ENCODE results near the gene STK25.

Gene STK25

GRCh38 chr2:241496003-241496707 is 12.2 kb downstream of the STK25 start:
- no peak for TF ChIP-seq CTCF (IDR thresholded peaks at IDR 0.05; ENCODE audit: low read depth, low read length, missing control alignments)
- DNase-seq (ENCODE audit: low read depth) = no peak
- H3K4me3 ChIP-seq (ENCODE audit: low read depth, low read length) = no peak overlapping the region

- no peak for TF ChIP-seq CTCF (IDR thresholded peaks at IDR 0.05; ENCODE audit: low read depth, low read length, missing control alignments)
- H3K4me3 ChIP-seq (ENCODE audit: low read depth, low read length) = no peak overlapping the region
- no peak for DNase-seq (ENCODE audit: low read depth)
Observed at GRCh38 chr2:241495172-241496002, 13.0 kb downstream of the STK25 start.

GRCh38 chr2:241494311-241494908 is 14.0 kb downstream of the STK25 start:
- DNase-seq (ENCODE audit: low read depth) = no peak
- TF ChIP-seq CTCF (IDR thresholded peaks at IDR 0.05; ENCODE audit: low read depth, low read length, missing control alignments) = no peak

GRCh38 chr2:241493092-241493491 is 15.3 kb downstream of the STK25 start:
- DNase-seq (ENCODE audit: low read depth) = no peak
- no peak for TF ChIP-seq CTCF (IDR thresholded peaks at IDR 0.05; ENCODE audit: low read depth, low read length, missing control alignments)
- H3K4me3 ChIP-seq (ENCODE audit: low read depth, low read length) = no peak overlapping the region

More at GRCh38 chr2:241494311-241494908, 14.0 kb downstream of the STK25 start:
- H3K4me3 ChIP-seq (ENCODE audit: low read depth, low read length) = no peak overlapping the region

GRCh38 chr2:241492174-241492565 is 16.2 kb downstream of the STK25 start:
- no peak overlapping the region for H3K4me3 ChIP-seq (ENCODE audit: low read depth, low read length)
- no peak for TF ChIP-seq CTCF (IDR thresholded peaks at IDR 0.05; ENCODE audit: low read depth, low read length, missing control alignments)
- no peak for DNase-seq (ENCODE audit: low read depth)

GRCh38 chr2:241491549-241492173 is 16.7 kb downstream of the STK25 start:
- no peak for DNase-seq (ENCODE audit: low read depth)
- H3K4me3 ChIP-seq (ENCODE audit: low read depth, low read length) = no peak overlapping the region
- TF ChIP-seq CTCF (IDR thresholded peaks at IDR 0.05; ENCODE audit: low read depth, low read length, missing control alignments) = no peak
